ENCODE data around the gene ZNF330. TPM values are rescaled to one million over a fixed set of nuclear protein-coding genes. Genes with fewer than 3 reads are reported as not detected.

Gene ZNF330
- total RNA-seq, 2 experiments from 2014 or later: 60.3 to 62.6 TPM

Other genes with a start within 250 kb of the ZNF330 start
- not detected for gene RNF150, start 87.4 kb upstream of the ZNF330 start, total RNA-seq

All from activated CD4-positive, alpha-beta memory T cell treated with anti-CD3 and anti-CD28 coated beads for 36 hours (primary cell).